Coronary artery (tissue), 2 donors: ENCODE results near the gene CALCOCO1.
A peak's percentile ranks its signal among the peaks of the same experiment; 100 is the strongest.

ENCODE experiments used
- DNase-seq: peaks from one replicate; pipeline ENCODE4 v3.0.0-alpha.2; 2017; ENCODE audit warnings: low spot score
- H3K27ac ChIP-seq, 2 donors: fragments of 200-600 bp; sonication (generic); one replicate each; pipeline ENCODE4 v1.5.1; 2016 to 2019
- H3K4me3 ChIP-seq: fragments of 200-600 bp; sonication (generic); 2 replicates; pipeline ENCODE4 v1.5.1; 2016; ENCODE audit warnings: mild to moderate bottlenecking, moderate library complexity
- TF ChIP-seq, protein P1 (sequence below): fragments of 200-600 bp; sonication (generic); IDR thresholded peaks from one replicate; pipeline ENCODE4 v1.5.1; 2019; ENCODE audit warnings: antibody characterized with exemption

The CALCOCO1 gene

GRCh38 chr12:53744751-53745150, 17.5 kb upstream of the CALCOCO1 start:
- Histone ChIP-seq H3K4me3 (no peak overlapping the region), H3K27ac (no peak overlapping the region)
- TF ChIP-seq, protein P1, sequence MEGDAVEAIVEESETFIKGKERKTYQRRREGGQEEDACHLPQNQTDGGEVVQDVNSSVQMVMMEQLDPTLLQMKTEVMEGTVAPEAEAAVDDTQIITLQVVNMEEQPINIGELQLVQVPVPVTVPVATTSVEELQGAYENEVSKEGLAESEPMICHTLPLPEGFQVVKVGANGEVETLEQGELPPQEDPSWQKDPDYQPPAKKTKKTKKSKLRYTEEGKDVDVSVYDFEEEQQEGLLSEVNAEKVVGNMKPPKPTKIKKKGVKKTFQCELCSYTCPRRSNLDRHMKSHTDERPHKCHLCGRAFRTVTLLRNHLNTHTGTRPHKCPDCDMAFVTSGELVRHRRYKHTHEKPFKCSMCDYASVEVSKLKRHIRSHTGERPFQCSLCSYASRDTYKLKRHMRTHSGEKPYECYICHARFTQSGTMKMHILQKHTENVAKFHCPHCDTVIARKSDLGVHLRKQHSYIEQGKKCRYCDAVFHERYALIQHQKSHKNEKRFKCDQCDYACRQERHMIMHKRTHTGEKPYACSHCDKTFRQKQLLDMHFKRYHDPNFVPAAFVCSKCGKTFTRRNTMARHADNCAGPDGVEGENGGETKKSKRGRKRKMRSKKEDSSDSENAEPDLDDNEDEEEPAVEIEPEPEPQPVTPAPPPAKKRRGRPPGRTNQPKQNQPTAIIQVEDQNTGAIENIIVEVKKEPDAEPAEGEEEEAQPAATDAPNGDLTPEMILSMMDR: no peak
- DNase-seq: no peak

DNA sequence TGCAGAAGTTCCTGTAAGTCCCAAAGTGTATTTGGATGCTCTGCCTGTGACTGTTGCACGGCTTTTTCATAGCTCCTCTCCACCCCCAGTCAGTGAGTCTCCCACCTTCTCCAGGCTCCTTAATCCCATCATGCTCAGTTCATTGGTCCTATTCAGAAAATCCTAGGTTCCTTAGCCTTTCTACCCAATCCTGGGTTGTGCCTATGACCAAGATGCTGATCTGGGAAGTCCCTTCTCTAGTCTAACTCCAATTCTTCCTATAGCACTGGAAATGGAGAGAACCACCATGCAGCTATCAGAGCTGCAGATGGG, 16.8 kb upstream of the CALCOCO1 start:
- H3K4me3 ChIP-seq: no peak overlapping the region
- TF ChIP-seq, protein P1: no peak

DNA sequence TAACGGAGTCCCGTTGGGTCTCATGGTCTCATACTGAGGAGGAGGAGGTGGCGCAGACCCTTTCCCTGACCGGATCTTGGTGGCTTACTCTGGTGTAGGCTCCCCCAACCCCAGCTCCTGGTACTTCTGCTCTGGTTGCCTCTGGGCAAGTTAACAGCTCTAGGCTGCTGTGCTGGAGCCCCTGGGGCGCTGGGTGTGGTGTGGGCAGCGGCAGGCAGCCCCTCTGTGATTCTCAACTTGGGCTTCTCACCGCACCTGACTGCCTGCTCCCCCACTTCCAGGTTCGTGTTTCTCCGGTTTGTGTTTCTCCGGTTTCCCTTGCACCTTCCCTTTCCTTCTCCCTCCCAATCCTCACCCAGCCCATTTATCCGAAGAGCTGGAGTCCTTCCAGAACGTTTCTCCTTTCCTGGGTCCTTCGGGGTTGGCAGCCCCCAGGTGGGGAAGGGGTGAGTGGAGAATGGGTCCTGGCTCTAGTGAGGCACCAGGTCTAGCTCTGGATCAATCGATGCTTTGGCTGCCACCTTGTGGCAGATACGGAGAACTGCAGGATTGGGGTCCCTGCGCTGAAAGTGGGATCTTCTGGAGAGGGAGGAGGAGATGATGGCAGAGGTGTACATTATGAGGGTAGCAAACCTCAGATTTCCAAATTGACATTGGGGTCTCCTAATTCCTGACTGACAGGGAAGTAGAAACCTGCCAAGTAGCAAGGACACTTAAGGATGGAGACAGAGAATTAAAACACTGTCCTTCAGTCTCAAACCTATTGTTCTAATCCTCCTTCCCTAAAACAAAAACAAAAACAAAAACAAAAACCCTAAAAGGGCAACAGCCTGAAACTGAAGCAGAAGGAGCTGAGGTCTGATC, 16.2 kb upstream of the CALCOCO1 start:
- Histone ChIP-seq H3K27ac (no peak overlapping the region), H3K4me3 (no peak overlapping the region)
- TF ChIP-seq, protein P1: peak; percentile 86
- no peak for DNase-seq

More for the DNA sequence above, 16.8 kb upstream of the CALCOCO1 start:
- no peak overlapping the region for H3K27ac ChIP-seq
- no peak for DNase-seq

DNA sequence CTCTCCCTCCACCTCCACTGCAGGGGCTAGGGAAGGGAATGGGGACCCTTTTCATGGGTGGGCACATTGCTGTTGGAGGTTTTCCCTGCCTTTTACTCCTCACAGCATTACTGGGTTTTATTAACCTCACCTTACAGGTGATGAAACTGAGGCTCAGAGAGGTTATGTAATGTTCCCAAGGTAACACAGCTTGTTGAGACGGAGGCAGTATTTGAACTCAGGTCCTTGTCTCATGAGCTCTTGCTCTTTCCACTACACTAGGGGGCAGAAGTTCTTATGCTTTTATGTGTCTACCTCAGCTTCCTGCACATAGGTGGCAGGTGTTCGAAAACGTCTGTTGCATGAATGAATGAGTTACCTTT, 12.9 kb upstream of the CALCOCO1 start:
- TF ChIP-seq, protein P1: no peak
- no peak overlapping the region for H3K27ac ChIP-seq
- DNase-seq: no peak
- H3K4me3 ChIP-seq: peak overlapping the region; percentile 53

DNA sequence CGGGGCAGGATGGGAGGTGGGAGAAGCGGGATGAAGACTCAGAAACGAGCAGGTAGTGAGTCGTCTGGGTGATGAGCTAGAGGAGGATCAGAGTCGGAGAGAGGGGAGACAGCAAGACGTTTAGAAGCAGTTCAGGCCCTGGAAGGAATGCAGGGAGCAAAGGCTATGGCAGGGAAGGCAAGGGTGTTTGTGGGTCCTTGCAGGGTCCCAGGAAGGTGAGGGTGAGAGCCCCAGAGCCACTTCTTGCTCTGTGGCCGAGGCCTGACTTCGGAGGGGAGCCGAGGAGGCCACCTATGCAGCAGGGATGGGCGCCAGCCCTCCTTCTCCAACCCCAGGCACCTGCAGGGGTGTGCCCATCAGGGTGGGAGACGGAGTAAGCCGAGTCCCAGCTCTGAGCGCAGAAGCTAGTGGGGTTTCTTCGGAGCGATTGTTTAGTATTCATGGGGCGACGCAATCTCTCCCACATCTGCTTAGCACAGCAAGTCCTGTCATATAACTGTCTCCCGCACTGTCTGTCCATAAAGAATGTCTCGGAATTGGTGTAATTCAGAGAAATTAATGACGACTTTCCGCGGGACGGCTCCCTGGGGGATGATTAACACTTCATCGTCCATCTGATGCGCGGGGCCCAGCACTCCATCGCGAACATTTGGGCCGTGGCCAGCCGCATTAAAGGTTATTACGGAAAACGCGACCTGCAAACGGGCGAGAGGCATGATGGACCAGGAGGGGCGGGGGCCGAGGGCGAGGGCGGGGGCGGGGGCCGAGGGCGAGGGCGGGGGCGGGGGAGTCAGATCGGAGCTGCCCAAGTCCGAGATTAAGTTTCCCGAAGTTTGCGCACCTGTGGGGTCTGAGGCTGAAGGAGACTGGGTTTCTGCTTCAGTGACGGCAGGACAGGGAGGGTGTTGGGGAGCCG, 12.2 kb upstream of the CALCOCO1 start:
- TF ChIP-seq, protein P1: no peak
- H3K27ac ChIP-seq: no peak overlapping the region
- no peak for DNase-seq
- H3K4me3 ChIP-seq: peak overlapping the region; percentile 53

DNA sequence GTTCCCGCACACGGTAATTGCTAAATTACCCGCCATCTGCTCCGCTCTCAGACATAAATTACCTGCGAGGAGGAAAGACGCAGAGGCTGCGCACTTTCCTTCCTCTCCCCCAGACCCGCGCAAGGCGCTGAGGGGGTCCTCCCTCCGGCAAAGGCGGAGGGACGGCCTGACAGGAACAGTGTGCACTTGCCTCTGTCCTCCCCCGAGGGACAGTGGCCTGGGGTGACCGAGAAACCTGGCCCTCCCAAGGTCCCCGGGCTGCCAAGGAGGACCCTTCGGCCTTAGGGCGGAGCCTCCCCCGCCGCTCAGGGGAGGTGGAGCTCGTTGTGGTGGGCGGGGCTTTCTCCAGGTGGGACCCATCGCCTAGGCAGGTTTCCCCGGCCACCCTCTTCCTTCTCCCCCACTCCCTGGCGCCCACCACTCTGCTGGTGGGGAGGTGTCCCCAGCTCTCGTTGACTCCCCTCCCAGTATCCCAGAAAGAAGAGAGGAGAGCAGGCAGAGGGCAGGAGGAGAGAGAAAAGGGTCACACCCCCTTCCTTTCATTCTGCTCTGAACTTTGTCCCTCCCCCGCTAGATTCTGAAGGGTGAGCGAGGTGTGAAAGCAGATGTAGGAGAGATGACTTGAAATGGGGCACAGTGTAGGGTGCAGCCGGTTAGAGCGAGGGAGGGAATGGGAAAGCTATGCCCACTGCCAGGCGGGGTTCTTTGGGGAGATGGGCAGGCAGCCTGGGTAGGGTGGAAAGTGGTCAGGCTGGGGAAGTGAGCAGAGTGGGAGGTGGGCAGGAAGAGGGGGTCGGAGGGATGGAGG, 11.4 kb upstream of the CALCOCO1 start:
- no peak overlapping the region for H3K27ac ChIP-seq
- TF ChIP-seq, protein P1: no peak
- H3K4me3 ChIP-seq: no peak overlapping the region
- no peak for DNase-seq
